AG09319 (cell line): ENCODE results near the gene KCTD2.

Experiments used
- DNase-seq: peaks from one replicate; pipeline ENCODE4 v3.0.0-alpha.2; 2010; ENCODE audit warnings: low read depth; ENCODE audit errors: extremely low read depth
- CTCF ChIP-seq: IDR thresholded peaks from 2 replicates; pipeline ENCODE4 v1.5.1; 2011; ENCODE audit warnings: low read depth, mild to moderate bottlenecking, inconsistent platforms, low read length, moderate library complexity

The KCTD2 gene

GRCh38 chr17:75102385-75102821 lies 55.4 kb downstream of the KCTD2 start:
- no peak for TF ChIP-seq CTCF
- DNase-seq = no peak

- no peak for TF ChIP-seq CTCF
- no peak for DNase-seq
Measured at GRCh38 chr17:75103601-75104554, 56.9 kb downstream of the KCTD2 start.

- TF ChIP-seq CTCF = peak; percentile 56
Measured at GRCh38 chr17:75105126-75106080, 58.4 kb downstream of the KCTD2 start.

GRCh38 chr17:75108193-75108592 lies 61.2 kb downstream of the KCTD2 start:
- no peak for DNase-seq
- no peak for TF ChIP-seq CTCF

More at GRCh38 chr17:75105126-75106080, 58.4 kb downstream of the KCTD2 start:
- DNase-seq = no peak

- no peak for TF ChIP-seq CTCF
- DNase-seq = no peak
Measured at GRCh38 chr17:75109046-75109406, 62.0 kb downstream of the KCTD2 start.

GRCh38 chr17:75109407-75110233 lies 62.6 kb downstream of the KCTD2 start, which contains the start of gene ARMC7:
Gene ARMC7 (plus strand): TSS chr17:75109969. CDS start chr17:75110289, 320 bp downstream.
- DNase-seq = no peak
- no peak for TF ChIP-seq CTCF
